ENCODE measurements around the gene SPAG6. TPM values are rescaled to one million over a fixed set of nuclear protein-coding genes. Genes with fewer than 3 reads are reported as not detected.

Gene SPAG6
- total and polyA plus RNA-seq, 5 donors, result 0.05 to 0.09 TPM; not detected in 3

GRCh38 chr10:22436893-22437619 is 91.8 kb downstream of the SPAG6 start:
- intact Hi-C loops (cut with DNase I), result loop anchor here in 2 of 4 donors (10.0 kb wide), 2 partner anchors 82 to 432 kb away; partner anchors contain the start of gene DNAJC1 (in 1 of the 2)
- Histone ChIP-seq H3K4me3 (ENCODE audit: low read length) (peak overlapping the region; percentile 81), H3K27me3 (ENCODE audit: control insufficient read depth, insufficient read depth) (no peaks in the 10 kb centered on the region), H3K27ac (ENCODE audit: low read length) (peak overlapping the region; percentile 96), H3K4me1 (ENCODE audit: control insufficient read depth, insufficient read depth, low read length) (peaks cover 3% of the 10 kb centered on the region), H3K9me3 (ENCODE audit: control insufficient read depth, low read length) (no peaks in the 10 kb centered on the region)
- under 1% methylated on average over 85 of the region's 85 CpGs for WGBS
- peak; percentile 94 to 98 (median 97) for DNase-seq
- peak; percentile 95 to 96 for ATAC-seq

- H3K27ac ChIP-seq (ENCODE audit: low read length), result peak overlapping the region; percentile 96
- peak; percentile 55 to 60 for ATAC-seq
- 5% methylated on average over 27 of the region's 27 CpGs for WGBS
Measured at GRCh38 chr10:22437620-22438588, 92.6 kb downstream of the SPAG6 start.

DNA sequence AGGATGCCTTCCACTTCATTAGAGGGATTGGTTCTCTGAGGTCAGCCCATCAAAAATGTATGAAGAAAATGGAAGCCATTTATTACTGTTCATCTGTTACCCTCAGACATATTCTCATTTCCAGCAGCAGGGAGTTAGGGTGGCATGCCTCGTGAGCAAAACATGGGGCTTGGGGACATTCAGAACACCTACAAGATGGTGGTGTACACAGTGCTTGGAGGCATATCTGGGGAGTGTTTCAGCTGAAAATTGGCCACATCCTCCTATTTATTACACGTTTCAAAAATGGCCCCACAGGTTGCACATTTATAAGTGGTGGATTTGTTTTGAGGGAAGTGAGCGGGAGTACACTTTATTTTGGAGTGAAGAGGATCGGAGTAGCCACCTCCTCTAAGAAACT is 93.4 kb downstream of the SPAG6 start:
- WGBS, result 77% methylated on average over 4 of the region's 4 CpGs
- intact Hi-C loops (cut with DNase I), result loop anchor here in 2 of 4 donors (10.0 kb wide), 2 partner anchors 84 to 434 kb away; partner anchors contain the start of gene DNAJC1 (in 1 of the 2)
- H3K27ac ChIP-seq (ENCODE audit: low read length), result no peak overlapping the region

More at GRCh38 chr10:22437620-22438588, 92.6 kb downstream of the SPAG6 start:
- Histone ChIP-seq H3K9me3 (ENCODE audit: control insufficient read depth, low read length) (no peaks in the 10 kb centered on the region), H3K4me3 (ENCODE audit: low read length) (peak overlapping the region; percentile 81), H3K4me1 (ENCODE audit: control insufficient read depth, insufficient read depth, low read length) (peaks cover 3% of the 10 kb centered on the region), H3K27me3 (ENCODE audit: control insufficient read depth, insufficient read depth) (no peaks in the 10 kb centered on the region)
- peak in 1 of 3 donors; percentile 79 for DNase-seq
- intact Hi-C loops (cut with DNase I), result loop anchor here in 2 of 4 donors (10.0 kb wide), 2 partner anchors 83 to 433 kb away; partner anchors contain the start of gene DNAJC1 (in 1 of the 2)

DNA sequence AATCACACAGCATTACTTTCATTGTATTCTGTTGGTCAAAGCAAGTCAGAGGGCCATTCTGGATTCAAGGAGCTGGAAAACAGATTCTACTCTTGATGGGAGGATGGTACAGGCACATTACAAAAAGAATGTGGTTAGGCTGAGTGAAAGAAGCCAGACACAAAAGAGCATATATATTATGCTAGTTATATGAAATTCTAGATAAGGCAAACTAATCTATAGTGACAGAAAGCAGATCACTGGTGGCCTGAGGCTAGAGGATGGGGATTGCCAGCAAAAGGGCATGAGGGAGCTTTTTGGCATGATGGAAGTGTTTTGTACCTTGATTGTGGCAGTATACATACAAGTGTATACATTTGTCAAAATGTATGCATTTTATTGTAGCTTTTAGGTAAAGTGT is 96.8 kb downstream of the SPAG6 start:
- no peak for DNase-seq
- no peaks in the 10 kb centered on the region for H3K27me3 ChIP-seq (ENCODE audit: control insufficient read depth, insufficient read depth)
- H3K4me1 ChIP-seq (ENCODE audit: control insufficient read depth, insufficient read depth, low read length), result peaks cover 3% of the 10 kb centered on the region
- no peak for ATAC-seq
- H3K27ac ChIP-seq (ENCODE audit: low read length), result no peak overlapping the region
- intact Hi-C loops (cut with DNase I), result no loop called here
- H3K9me3 ChIP-seq (ENCODE audit: control insufficient read depth, low read length), result no peaks in the 10 kb centered on the region
- no peak overlapping the region for H3K4me3 ChIP-seq (ENCODE audit: low read length)

More for the DNA sequence above, 93.4 kb downstream of the SPAG6 start:
- Histone ChIP-seq H3K4me1 (ENCODE audit: control insufficient read depth, insufficient read depth, low read length) (peaks cover 3% of the 10 kb centered on the region), H3K27me3 (ENCODE audit: control insufficient read depth, insufficient read depth) (no peaks in the 10 kb centered on the region), H3K4me3 (ENCODE audit: low read length) (peak overlapping the region; percentile 81), H3K9me3 (ENCODE audit: control insufficient read depth, low read length) (no peaks in the 10 kb centered on the region)
- ATAC-seq, result no peak
- no peak for DNase-seq

DNA sequence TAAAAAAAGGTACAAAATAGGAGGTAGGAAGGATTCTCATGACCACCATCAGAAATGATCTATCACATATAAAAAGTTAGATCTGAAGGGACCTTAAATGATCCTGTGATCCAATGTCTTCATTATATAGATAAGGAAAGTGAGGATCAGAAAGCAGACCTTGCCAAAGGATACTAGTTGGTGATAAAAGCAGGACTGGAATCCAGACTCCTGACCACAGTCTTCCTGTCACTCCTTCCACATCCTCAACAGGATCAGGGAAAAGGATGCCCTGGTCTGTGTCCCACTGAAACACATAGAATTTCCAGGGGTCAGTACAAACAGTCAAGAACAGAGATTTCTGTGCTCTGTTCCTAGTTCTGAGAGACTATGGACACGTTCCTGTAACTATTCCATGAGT is 97.2 kb downstream of the SPAG6 start:
- intact Hi-C loops (cut with DNase I), result no loop called here

DNA sequence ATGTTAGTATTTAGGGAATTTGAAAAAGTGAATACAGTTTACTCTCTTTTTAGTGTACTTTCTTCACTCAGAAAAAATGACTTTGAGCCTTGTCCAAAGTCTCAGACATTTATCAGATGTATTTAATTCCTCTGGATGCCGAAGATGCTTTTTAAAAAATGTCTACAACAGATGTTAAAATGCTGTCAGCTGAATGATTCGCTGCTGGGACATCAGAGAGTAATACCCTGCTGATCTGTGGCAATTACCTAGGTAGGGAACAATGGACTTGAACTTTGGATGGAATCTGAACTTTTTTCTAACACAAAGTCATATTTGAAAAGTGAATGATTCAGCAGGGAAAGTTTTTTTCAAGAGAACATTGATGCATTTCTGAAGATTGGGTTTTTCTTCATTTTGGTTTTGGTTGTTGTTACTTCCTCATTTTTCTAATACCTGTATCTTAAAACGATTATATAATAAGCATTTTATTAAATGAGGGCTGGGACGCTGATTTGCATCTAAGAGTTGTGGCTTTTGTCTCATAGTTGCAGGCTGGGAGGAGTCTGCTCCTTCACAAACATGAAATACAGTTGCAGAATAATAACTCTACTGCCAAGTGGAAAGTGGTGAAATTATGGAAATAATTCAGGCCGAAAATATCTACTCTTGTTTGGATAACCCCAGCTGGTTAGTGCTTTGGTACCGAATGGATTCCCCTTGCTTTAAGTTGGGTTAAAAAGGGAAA is 98.0 kb downstream of the SPAG6 start:
- peaks cover 3% of the 10 kb centered on the region for H3K4me1 ChIP-seq (ENCODE audit: control insufficient read depth, insufficient read depth, low read length)
- WGBS, result 65% methylated on average over 6 of the region's 6 CpGs
- H3K27me3 ChIP-seq (ENCODE audit: control insufficient read depth, insufficient read depth), result no peaks in the 10 kb centered on the region
- no peak for DNase-seq
- no peak overlapping the region for H3K4me3 ChIP-seq (ENCODE audit: low read length)
- intact Hi-C loops (cut with DNase I), result no loop called here
- no peak overlapping the region for H3K27ac ChIP-seq (ENCODE audit: low read length)
- no peak for ATAC-seq
- H3K9me3 ChIP-seq (ENCODE audit: control insufficient read depth, low read length), result no peaks in the 10 kb centered on the region

More for the DNA sequence above, 97.2 kb downstream of the SPAG6 start:
- 74% methylated on average over 1 of the region's 1 CpG for WGBS
- H3K4me3 ChIP-seq (ENCODE audit: low read length), result no peak overlapping the region
- no peak for ATAC-seq
- DNase-seq, result no peak
- peaks cover 3% of the 10 kb centered on the region for H3K4me1 ChIP-seq (ENCODE audit: control insufficient read depth, insufficient read depth, low read length)
- H3K9me3 ChIP-seq (ENCODE audit: control insufficient read depth, low read length), result no peaks in the 10 kb centered on the region
- no peak overlapping the region for H3K27ac ChIP-seq (ENCODE audit: low read length)
- H3K27me3 ChIP-seq (ENCODE audit: control insufficient read depth, insufficient read depth), result no peaks in the 10 kb centered on the region

DNA sequence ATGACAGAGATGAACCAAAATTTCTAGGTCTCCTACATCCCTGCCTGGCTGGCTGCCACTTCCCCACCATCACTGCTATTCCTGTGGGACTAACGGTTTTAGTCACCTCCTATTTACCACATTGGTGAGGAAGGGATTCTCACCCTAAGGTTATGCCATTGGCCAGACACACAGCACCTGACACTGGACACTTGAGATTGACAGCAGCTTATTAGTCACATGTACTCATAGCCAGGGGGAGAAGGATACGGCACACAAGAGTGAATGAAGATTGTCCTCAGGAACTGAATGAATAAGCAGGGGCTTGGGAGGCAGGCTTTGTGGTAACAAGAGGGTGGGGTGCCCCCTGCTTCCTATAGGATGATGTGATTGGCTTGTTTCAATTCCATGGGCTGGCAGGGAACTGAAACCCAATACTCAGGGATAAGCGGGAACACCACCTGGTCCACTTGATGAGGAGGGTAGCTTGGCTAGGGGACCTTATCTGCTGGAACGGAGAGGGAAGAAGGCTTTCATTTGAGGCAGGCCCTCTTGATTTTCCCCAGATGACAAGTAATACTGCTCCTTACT is 99.0 kb downstream of the SPAG6 start:
- intact Hi-C loops (cut with DNase I), result no loop called here
- no peak overlapping the region for H3K4me3 ChIP-seq (ENCODE audit: low read length)
- H3K27ac ChIP-seq (ENCODE audit: low read length), result no peak overlapping the region
- no peaks in the 10 kb centered on the region for H3K4me1 ChIP-seq (ENCODE audit: control insufficient read depth, insufficient read depth, low read length)
- ATAC-seq, result no peak
- no peaks in the 10 kb centered on the region for H3K27me3 ChIP-seq (ENCODE audit: control insufficient read depth, insufficient read depth)
- no peaks in the 10 kb centered on the region for H3K9me3 ChIP-seq (ENCODE audit: control insufficient read depth, low read length)
- WGBS, result 95% methylated on average over 4 of the region's 4 CpGs
- DNase-seq, result no peak

DNA sequence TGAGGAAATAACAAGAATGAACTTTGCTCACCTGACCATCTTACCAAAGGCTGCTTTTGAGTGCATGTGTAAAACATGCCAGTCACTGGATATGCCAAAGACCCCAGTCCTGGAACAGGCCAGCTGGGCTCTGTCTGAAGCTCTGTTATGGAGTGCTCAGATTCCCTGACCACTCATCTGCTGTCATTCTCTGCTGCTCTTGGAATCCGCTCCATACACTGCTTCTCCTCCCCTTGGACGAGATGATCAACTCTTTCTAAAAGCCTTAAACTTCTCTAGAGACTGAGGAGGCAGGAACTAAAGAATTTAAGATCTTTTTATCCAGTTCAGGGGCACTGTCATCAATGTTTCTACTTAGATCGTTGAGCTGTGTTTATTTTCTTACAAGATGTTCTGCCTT is 100.2 kb downstream of the SPAG6 start:
- WGBS, result 51% methylated on average over 3 of the region's 3 CpGs
- ATAC-seq (no peak), DNase-seq (no peak)
- H3K9me3 ChIP-seq (ENCODE audit: control insufficient read depth, low read length), result no peaks in the 10 kb centered on the region
- intact Hi-C loops (cut with DNase I), result no loop called here
- no peaks in the 10 kb centered on the region for H3K4me1 ChIP-seq (ENCODE audit: control insufficient read depth, insufficient read depth, low read length)
- no peak overlapping the region for H3K4me3 ChIP-seq (ENCODE audit: low read length)
- H3K27ac ChIP-seq (ENCODE audit: low read length), result no peak overlapping the region
- H3K27me3 ChIP-seq (ENCODE audit: control insufficient read depth, insufficient read depth), result no peaks in the 10 kb centered on the region

DNA sequence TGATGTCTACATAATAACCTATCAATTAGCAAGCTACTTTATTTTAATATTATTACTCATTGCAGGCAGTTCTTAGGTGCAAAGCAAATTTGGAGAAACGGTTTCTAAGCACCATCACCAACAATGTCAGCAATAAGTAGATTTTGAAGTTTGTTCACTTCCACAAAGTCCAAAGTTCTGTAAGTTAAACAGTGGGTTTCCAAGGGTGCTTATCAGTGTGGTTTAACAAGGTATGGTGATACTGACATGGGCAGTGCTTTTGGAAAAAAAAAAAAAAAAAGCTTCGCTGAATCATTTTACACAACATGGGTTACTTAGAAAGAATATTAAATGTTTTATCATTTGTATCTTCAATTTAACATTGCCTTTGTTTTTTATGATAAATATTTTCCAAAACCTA is 101.8 kb downstream of the SPAG6 start:
- ATAC-seq (no peak), DNase-seq (no peak)
- intact Hi-C loops (cut with DNase I), result no loop called here
- Histone ChIP-seq H3K4me3 (ENCODE audit: low read length) (no peak overlapping the region), H3K27ac (ENCODE audit: low read length) (no peak overlapping the region), H3K4me1 (ENCODE audit: control insufficient read depth, insufficient read depth, low read length) (no peaks in the 10 kb centered on the region), H3K9me3 (ENCODE audit: control insufficient read depth, low read length) (no peaks in the 10 kb centered on the region), H3K27me3 (ENCODE audit: control insufficient read depth, insufficient read depth) (no peaks in the 10 kb centered on the region)
- 99% methylated on average over 2 of the region's 2 CpGs for WGBS

GRCh38 chr10:22451346-22451745 is 106.0 kb downstream of the SPAG6 start:
- Histone ChIP-seq H3K4me1 (ENCODE audit: control insufficient read depth, insufficient read depth, low read length) (no peaks in the 10 kb centered on the region), H3K27me3 (ENCODE audit: control insufficient read depth, insufficient read depth) (no peaks in the 10 kb centered on the region), H3K4me3 (ENCODE audit: low read length) (no peak overlapping the region), H3K27ac (ENCODE audit: low read length) (no peak overlapping the region), H3K9me3 (ENCODE audit: control insufficient read depth, low read length) (no peaks in the 10 kb centered on the region)
- intact Hi-C loops (cut with DNase I), result no loop called here
- ATAC-seq, result no peak
- 97% methylated on average over 7 of the region's 7 CpGs for WGBS
- DNase-seq, result no peak
